Measurements from ENCODE around the gene ELAVL4.
"Not testable (repeated sequence)": the region's sequence is repeated elsewhere in the genome, so short reads cannot be mapped to it uniquely, and the experiment has no call there.

- TF ChIP-seq CTCF, POLR2A, EP300 (IDR thresholded peaks at IDR 0.05): not testable (repeated sequence)
These were observed 57.6 kb downstream of the ELAVL4 start for GRCh38 chr1:50166351-50166750.
